Ammon's horn (tissue), 1 donor: ENCODE measurements around the gene UPK2.
"Not testable (repeated sequence)": the region's sequence is repeated elsewhere in the genome, so short reads cannot be mapped to it uniquely, and the experiment has no call there.

Experiments
- DNase-seq: peaks from one replicate; pipeline ENCODE4 v3.0.0-alpha.2; 2016; ENCODE audit warnings: low spot score

Gene UPK2

GRCh38 chr11:118938491-118939403, 17.4 kb upstream of the UPK2 start:
- DNase-seq: no peak

- no peak for DNase-seq
Measured at GRCh38 chr11:118939404-118939915, 16.6 kb upstream of the UPK2 start.

- no peak for DNase-seq
Measured at GRCh38 chr11:118939953-118940598, 16.0 kb upstream of the UPK2 start.

GRCh38 chr11:118947091-118947490, 9.0 kb upstream of the UPK2 start:
- no peak for DNase-seq

GRCh38 chr11:118948000-118948399, 8.1 kb upstream of the UPK2 start:
- no peak for DNase-seq

- peak; percentile 94 for DNase-seq
Measured at GRCh38 chr11:118953265-118953664, 2.8 kb upstream of the UPK2 start.

- not testable (repeated sequence) for DNase-seq
Measured at GRCh38 chr11:118953976-118954375, 2.1 kb upstream of the UPK2 start.

- DNase-seq: no peak
Measured at GRCh38 chr11:118956847-118957469, 860 bp downstream of the UPK2 start.

- no peak for DNase-seq
Measured at GRCh38 chr11:118957549-118957948, 1.5 kb downstream of the UPK2 start.

GRCh38 chr11:118957968-118958367, 1.9 kb downstream of the UPK2 start:
- DNase-seq: no peak

- DNase-seq: no peak
Measured at GRCh38 chr11:118958577-118958976, 2.5 kb downstream of the UPK2 start.

- DNase-seq: no peak
Measured at GRCh38 chr11:118961189-118961588, 5.1 kb downstream of the UPK2 start.

GRCh38 chr11:118961591-118961990, 5.5 kb downstream of the UPK2 start:
- no peak for DNase-seq

- DNase-seq: not testable (repeated sequence)
Measured at GRCh38 chr11:118969508-118969907, 13.4 kb downstream of the UPK2 start.

- no peak for DNase-seq
Measured at GRCh38 chr11:118971646-118972045, 15.5 kb downstream of the UPK2 start, which contains the start of gene FOXR1. FOXR1 (plus strand) TSS chr11:118971761; CDS start chr11:118971932, 171 bp downstream.

GRCh38 chr11:118973985-118974384, 17.9 kb downstream of the UPK2 start:
- DNase-seq: no peak

GRCh38 chr11:118975771-118976709, 19.9 kb downstream of the UPK2 start:
- DNase-seq: no peak

GRCh38 chr11:118979434-118979833, 23.3 kb downstream of the UPK2 start:
- DNase-seq: no peak

GRCh38 chr11:118980191-118980881, 24.2 kb downstream of the UPK2 start:
- peak; percentile 47 for DNase-seq

- not testable (repeated sequence) for DNase-seq
Measured at GRCh38 chr11:118984337-118984736, 28.2 kb downstream of the UPK2 start.

- DNase-seq: no peak
Measured at GRCh38 chr11:118984825-118985224, 28.7 kb downstream of the UPK2 start.
